Activated naive CD4-positive, alpha-beta T cell treated with anti-CD3 and anti-CD28 coated beads for 36 hours (primary cell): ENCODE results near the gene RIMBP2. TPM values are rescaled to one million over a fixed set of nuclear protein-coding genes. Genes with fewer than 3 reads are reported as not detected.

ENCODE experiments used
- CTCF ChIA-PET: fragments of 350-600 bp; sonication (Branson Sonifier 250); formaldehyde crosslinking; loops from one replicate; lab custom pipeline; 2021; ENCODE audit warnings: antibody characterized with exemption; lab: Charles Lee
- DNase-seq: peaks from one replicate; pipeline ENCODE4 v3.0.0-alpha.2; 2020
- H3K27ac Mint-ChIP-seq: one replicate; pipeline ENCODE4 v1.8.0; 2021; ENCODE audit warnings: mild to moderate bottlenecking, mixed read lengths
- H3K27me3 Mint-ChIP-seq: one replicate; pipeline ENCODE4 v1.8.0; 2021; ENCODE audit warnings: low read depth, mixed read lengths
- H3K36me3 Mint-ChIP-seq: one replicate; pipeline ENCODE4 v1.8.0; 2021; ENCODE audit warnings: low read depth, mixed read lengths
- H3K4me1 Mint-ChIP-seq: one replicate; pipeline ENCODE4 v1.8.0; 2021; ENCODE audit warnings: low read depth, mixed read lengths
- H3K4me3 Mint-ChIP-seq: one replicate; pipeline ENCODE4 v1.8.0; 2021; ENCODE audit warnings: mild to moderate bottlenecking, moderate library complexity, mixed read lengths
- H3K9me3 Mint-ChIP-seq: one replicate; pipeline ENCODE4 v1.8.0; 2021; ENCODE audit warnings: mixed read lengths
- intact Hi-C: fragments of 100-400 bp; cut with micrococcal nuclease; formaldehyde crosslinking; loops from one replicate; pipeline ENCODE4 v1.15.1; 2023
- total RNA-seq, 2 experiments: library from RNA; stranded (reverse); gene quantifications; one replicate each; pipeline ENCODE4 v1.2.3, GENCODE V29; 2021

Gene RIMBP2
- total RNA-seq, 2 experiments from 2014 or later, result not detected

- H3K4me3 Mint-ChIP-seq, result no peak overlapping the region
- no peaks in the 10 kb centered on the region for H3K4me1 Mint-ChIP-seq
- H3K27ac Mint-ChIP-seq, result no peak overlapping the region
- intact Hi-C loops, result no loop called here
- DNase-seq, result no peak
- H3K9me3 Mint-ChIP-seq, result peaks cover 15% of the 10 kb centered on the region
- H3K27me3 Mint-ChIP-seq, result no peaks in the 10 kb centered on the region
- CTCF ChIA-PET, result no interaction called here
- peaks cover 1% of the 10 kb centered on the region for H3K36me3 Mint-ChIP-seq
These were observed 47.6 kb downstream of the RIMBP2 start for GRCh38 chr12:130668286-130669204.

GRCh38 chr12:130667421-130667960 lies 48.6 kb downstream of the RIMBP2 start:
- no peak for DNase-seq
- CTCF ChIA-PET, result no interaction called here
- H3K27ac Mint-ChIP-seq, result no peak overlapping the region
- H3K27me3 Mint-ChIP-seq, result no peaks in the 10 kb centered on the region
- no peaks in the 10 kb centered on the region for H3K4me1 Mint-ChIP-seq
- peaks cover 15% of the 10 kb centered on the region for H3K9me3 Mint-ChIP-seq
- intact Hi-C loops, result no loop called here
- peaks cover 1% of the 10 kb centered on the region for H3K36me3 Mint-ChIP-seq
- no peak overlapping the region for H3K4me3 Mint-ChIP-seq

GRCh38 chr12:130666645-130667044 lies 49.5 kb downstream of the RIMBP2 start:
- CTCF ChIA-PET, result no interaction called here
- intact Hi-C loops, result no loop called here
- no peaks in the 10 kb centered on the region for H3K4me1 Mint-ChIP-seq
- no peak overlapping the region for H3K4me3 Mint-ChIP-seq
- no peak overlapping the region for H3K27ac Mint-ChIP-seq
- DNase-seq, result no peak
- H3K36me3 Mint-ChIP-seq, result peaks cover 1% of the 10 kb centered on the region
- peaks cover 2% of the 10 kb centered on the region for H3K27me3 Mint-ChIP-seq
- peaks cover 15% of the 10 kb centered on the region for H3K9me3 Mint-ChIP-seq

- Mint-ChIP-seq H3K36me3 (peaks cover 1% of the 10 kb centered on the region), H3K27ac (no peak overlapping the region), H3K9me3 (peaks cover 12% of the 10 kb centered on the region), H3K4me1 (no peaks in the 10 kb centered on the region), H3K27me3 (peaks cover 2% of the 10 kb centered on the region), H3K4me3 (no peak overlapping the region)
- CTCF ChIA-PET, result no interaction called here
- intact Hi-C loops, result no loop called here
- DNase-seq, result no peak
These were observed 50.3 kb downstream of the RIMBP2 start for GRCh38 chr12:130665753-130666152.

- CTCF ChIA-PET, result no interaction called here
- H3K4me1 Mint-ChIP-seq, result no peaks in the 10 kb centered on the region
These were observed 51.3 kb downstream of the RIMBP2 start for GRCh38 chr12:130664772-130665171.

GRCh38 chr12:130664252-130664651 lies 51.8 kb downstream of the RIMBP2 start:
- no peak overlapping the region for H3K27ac Mint-ChIP-seq
- no peak overlapping the region for H3K4me3 Mint-ChIP-seq
- H3K9me3 Mint-ChIP-seq, result peaks cover 12% of the 10 kb centered on the region
- intact Hi-C loops, result no loop called here
- peaks cover 1% of the 10 kb centered on the region for H3K36me3 Mint-ChIP-seq
- no peak for DNase-seq
- H3K4me1 Mint-ChIP-seq, result no peaks in the 10 kb centered on the region
- H3K27me3 Mint-ChIP-seq, result peaks cover 2% of the 10 kb centered on the region
- CTCF ChIA-PET, result no interaction called here

More at GRCh38 chr12:130664772-130665171, 51.3 kb downstream of the RIMBP2 start:
- H3K36me3 Mint-ChIP-seq, result peaks cover 1% of the 10 kb centered on the region
- peaks cover 12% of the 10 kb centered on the region for H3K9me3 Mint-ChIP-seq
- DNase-seq, result no peak
- intact Hi-C loops, result no loop called here
- peaks cover 2% of the 10 kb centered on the region for H3K27me3 Mint-ChIP-seq
- H3K27ac Mint-ChIP-seq, result no peak overlapping the region
- no peak overlapping the region for H3K4me3 Mint-ChIP-seq

- no peak for DNase-seq
- intact Hi-C loops, result no loop called here
- CTCF ChIA-PET, result no interaction called here
- Mint-ChIP-seq H3K4me1 (no peaks in the 10 kb centered on the region), H3K9me3 (peaks cover 9% of the 10 kb centered on the region), H3K4me3 (no peak overlapping the region), H3K27ac (no peak overlapping the region), H3K36me3 (no peaks in the 10 kb centered on the region), H3K27me3 (peaks cover 2% of the 10 kb centered on the region)
These were observed 52.6 kb downstream of the RIMBP2 start for GRCh38 chr12:130663514-130663913.

- intact Hi-C loops, result no loop called here
- H3K4me1 Mint-ChIP-seq, result no peaks in the 10 kb centered on the region
- CTCF ChIA-PET, result no interaction called here
These were observed 54.4 kb downstream of the RIMBP2 start for GRCh38 chr12:130661486-130662255.

GRCh38 chr12:130661059-130661458 lies 55.0 kb downstream of the RIMBP2 start:
- Mint-ChIP-seq H3K27me3 (peaks cover 2% of the 10 kb centered on the region), H3K27ac (no peak overlapping the region), H3K4me3 (no peak overlapping the region), H3K36me3 (no peaks in the 10 kb centered on the region), H3K4me1 (no peaks in the 10 kb centered on the region), H3K9me3 (no peaks in the 10 kb centered on the region)
- no peak for DNase-seq
- intact Hi-C loops, result no loop called here
- CTCF ChIA-PET, result no interaction called here

More at GRCh38 chr12:130661486-130662255, 54.4 kb downstream of the RIMBP2 start:
- no peak for DNase-seq
- H3K27me3 Mint-ChIP-seq, result peaks cover 2% of the 10 kb centered on the region
- no peak overlapping the region for H3K27ac Mint-ChIP-seq
- no peaks in the 10 kb centered on the region for H3K9me3 Mint-ChIP-seq
- no peaks in the 10 kb centered on the region for H3K36me3 Mint-ChIP-seq
- H3K4me3 Mint-ChIP-seq, result no peak overlapping the region

- no peak for DNase-seq
- Mint-ChIP-seq H3K9me3 (peaks cover 8% of the 10 kb centered on the region), H3K36me3 (no peaks in the 10 kb centered on the region), H3K27me3 (peaks cover 5% of the 10 kb centered on the region), H3K27ac (no peak overlapping the region), H3K4me3 (no peak overlapping the region), H3K4me1 (no peaks in the 10 kb centered on the region)
- intact Hi-C loops, result no loop called here
- CTCF ChIA-PET, result interaction anchor here (0.6 kb wide), 1 partner anchor 15 kb away, joined by 3 read pairs; no protein-coding TSS in a partner anchor
These were observed 57.8 kb downstream of the RIMBP2 start for GRCh38 chr12:130658145-130658911.

- Mint-ChIP-seq H3K4me3 (no peak overlapping the region), H3K9me3 (peaks cover 8% of the 10 kb centered on the region), H3K27me3 (peaks cover 3% of the 10 kb centered on the region), H3K27ac (no peak overlapping the region), H3K4me1 (no peaks in the 10 kb centered on the region), H3K36me3 (no peaks in the 10 kb centered on the region)
- CTCF ChIA-PET, result interaction anchor here (0.7 kb wide), 1 partner anchor 16 kb away, joined by 4 read pairs; no protein-coding TSS in a partner anchor
- DNase-seq, result no peak
- intact Hi-C loops, result no loop called here
These were observed 59.7 kb downstream of the RIMBP2 start for GRCh38 chr12:130656411-130656810.

- Mint-ChIP-seq H3K27ac (no peak overlapping the region), H3K9me3 (peaks cover 8% of the 10 kb centered on the region), H3K27me3 (peaks cover 3% of the 10 kb centered on the region), H3K36me3 (no peaks in the 10 kb centered on the region), H3K4me1 (no peaks in the 10 kb centered on the region), H3K4me3 (no peak overlapping the region)
- intact Hi-C loops, result no loop called here
- CTCF ChIA-PET, result no interaction called here
- no peak for DNase-seq
These were observed 60.2 kb downstream of the RIMBP2 start for GRCh38 chr12:130655881-130656280.
